NB4 (cell line): ENCODE results near the gene EPHB1.

Experiments
- MYC ChIP-seq: IDR thresholded peaks from 2 replicates; pipeline ENCODE4 v1.6.1; 2011; ENCODE audit warnings: low read depth, low read length
- POLR2A ChIP-seq: IDR thresholded peaks from 2 replicates; pipeline ENCODE4 v1.6.1; 2011; ENCODE audit warnings: mild to moderate bottlenecking; ENCODE audit not compliant: insufficient read length; ENCODE audit errors: extremely low read depth
- TF ChIP-seq, protein P1 (sequence below): IDR thresholded peaks from one replicate; pipeline ENCODE4 v1.5.1; 2012; ENCODE audit warnings: low read depth, low read length
- TF ChIP-seq, protein P2 (sequence below): IDR thresholded peaks from 2 replicates; pipeline ENCODE4 v1.6.1; 2011; ENCODE audit warnings: low read depth, low read length

- TF ChIP-seq, protein P1, sequence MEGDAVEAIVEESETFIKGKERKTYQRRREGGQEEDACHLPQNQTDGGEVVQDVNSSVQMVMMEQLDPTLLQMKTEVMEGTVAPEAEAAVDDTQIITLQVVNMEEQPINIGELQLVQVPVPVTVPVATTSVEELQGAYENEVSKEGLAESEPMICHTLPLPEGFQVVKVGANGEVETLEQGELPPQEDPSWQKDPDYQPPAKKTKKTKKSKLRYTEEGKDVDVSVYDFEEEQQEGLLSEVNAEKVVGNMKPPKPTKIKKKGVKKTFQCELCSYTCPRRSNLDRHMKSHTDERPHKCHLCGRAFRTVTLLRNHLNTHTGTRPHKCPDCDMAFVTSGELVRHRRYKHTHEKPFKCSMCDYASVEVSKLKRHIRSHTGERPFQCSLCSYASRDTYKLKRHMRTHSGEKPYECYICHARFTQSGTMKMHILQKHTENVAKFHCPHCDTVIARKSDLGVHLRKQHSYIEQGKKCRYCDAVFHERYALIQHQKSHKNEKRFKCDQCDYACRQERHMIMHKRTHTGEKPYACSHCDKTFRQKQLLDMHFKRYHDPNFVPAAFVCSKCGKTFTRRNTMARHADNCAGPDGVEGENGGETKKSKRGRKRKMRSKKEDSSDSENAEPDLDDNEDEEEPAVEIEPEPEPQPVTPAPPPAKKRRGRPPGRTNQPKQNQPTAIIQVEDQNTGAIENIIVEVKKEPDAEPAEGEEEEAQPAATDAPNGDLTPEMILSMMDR = no peak
- TF ChIP-seq, protein P2, sequence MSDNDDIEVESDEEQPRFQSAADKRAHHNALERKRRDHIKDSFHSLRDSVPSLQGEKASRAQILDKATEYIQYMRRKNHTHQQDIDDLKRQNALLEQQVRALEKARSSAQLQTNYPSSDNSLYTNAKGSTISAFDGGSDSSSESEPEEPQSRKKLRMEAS = no peak
- TF ChIP-seq POLR2A = no peak
- no peak for TF ChIP-seq MYC
These were observed 360.7 kb downstream of the EPHB1 start for GRCh38 chr3:135155791-135156190.
